Activated gamma-delta T cell treated with anti-CD3 and anti-CD28 coated beads, Interleukin-2, amount 50 U/mL, for 16 hours (primary cell): Measurements from ENCODE around the gene F2RL2.

ENCODE experiments used
- DNase-seq: peaks from one replicate; pipeline ENCODE4 v3.0.0-alpha.2; 2020; ENCODE audit warnings: low read depth

Gene F2RL2, protein sequence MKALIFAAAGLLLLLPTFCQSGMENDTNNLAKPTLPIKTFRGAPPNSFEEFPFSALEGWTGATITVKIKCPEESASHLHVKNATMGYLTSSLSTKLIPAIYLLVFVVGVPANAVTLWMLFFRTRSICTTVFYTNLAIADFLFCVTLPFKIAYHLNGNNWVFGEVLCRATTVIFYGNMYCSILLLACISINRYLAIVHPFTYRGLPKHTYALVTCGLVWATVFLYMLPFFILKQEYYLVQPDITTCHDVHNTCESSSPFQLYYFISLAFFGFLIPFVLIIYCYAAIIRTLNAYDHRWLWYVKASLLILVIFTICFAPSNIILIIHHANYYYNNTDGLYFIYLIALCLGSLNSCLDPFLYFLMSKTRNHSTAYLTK

DNA sequence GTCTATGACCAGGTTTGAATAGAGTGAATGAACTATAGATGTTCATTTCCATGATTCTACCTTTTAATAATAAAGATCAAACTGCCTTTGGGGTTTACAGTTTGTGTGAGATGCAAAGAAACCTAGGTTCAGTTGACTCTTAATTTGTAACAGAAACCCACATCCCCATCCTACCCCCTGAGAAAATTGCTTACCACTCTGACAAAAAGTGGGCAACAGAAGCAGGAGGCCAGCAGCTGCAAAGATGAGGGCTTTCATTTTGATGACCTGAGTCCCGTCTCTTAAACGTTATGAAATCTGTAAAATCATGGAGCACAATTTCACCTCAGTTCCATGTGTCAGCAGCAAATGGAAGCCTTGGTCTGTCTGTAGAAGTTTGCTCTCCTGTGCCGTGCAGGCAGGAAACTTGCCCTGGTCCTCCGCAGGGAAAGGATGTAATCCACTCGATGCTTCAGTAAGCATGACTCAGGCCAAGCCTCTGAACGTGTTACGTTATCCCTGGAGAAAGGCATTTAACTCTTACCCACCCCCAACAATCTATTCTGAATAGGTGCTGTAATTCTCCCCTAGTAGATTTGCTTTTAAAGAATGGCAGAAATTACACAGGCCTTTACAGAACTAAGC lies at the start of gene F2RL2:
F2RL2 (minus strand) TSS at position 431 of the 624 bp plus-strand sequence; CDS start at position 258, 173 bp downstream.
- DNase-seq: no peak

GRCh38 chr5:76672242-76672641 lies 49.0 kb upstream of the F2RL2 start:
- no peak for DNase-seq

DNA sequence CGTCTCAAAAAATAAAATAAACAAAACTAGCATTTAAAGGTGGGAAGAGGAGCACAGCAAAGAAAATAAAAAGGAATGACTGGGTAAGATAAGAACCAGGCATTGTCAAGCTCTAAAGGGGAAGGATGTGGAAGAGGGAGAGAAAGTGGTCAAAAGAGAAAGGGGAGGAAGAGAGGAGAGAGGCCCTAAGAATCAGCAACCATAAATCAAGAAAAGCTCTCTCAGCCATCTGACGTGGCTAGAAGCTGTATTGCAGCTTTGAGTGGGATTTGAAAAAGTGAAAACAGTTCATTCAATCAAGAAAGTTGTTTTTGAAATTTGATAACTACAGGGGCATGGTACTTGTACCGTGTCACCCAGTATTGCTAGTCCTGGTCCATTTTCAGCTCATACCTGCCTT lies 47.3 kb upstream of the F2RL2 start:
- no peak for DNase-seq

DNA sequence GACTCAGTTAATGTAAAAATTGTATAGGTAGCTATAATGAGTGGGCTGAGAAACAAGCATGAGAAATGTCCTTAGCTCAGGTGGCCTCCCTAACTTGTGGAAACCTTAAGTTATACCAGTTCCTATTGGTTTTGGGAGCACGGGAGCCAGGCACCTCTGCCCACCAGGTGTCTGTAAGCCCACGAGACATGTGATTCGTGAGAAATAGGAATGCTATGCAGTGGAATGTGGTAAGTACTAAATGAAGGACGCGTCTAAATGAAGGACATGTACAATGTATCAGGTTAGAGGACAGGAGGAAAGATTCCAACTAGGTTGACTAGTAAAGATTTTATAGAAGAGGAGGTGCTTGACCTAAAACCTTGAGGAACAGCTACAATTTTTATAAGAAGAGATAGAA lies 46.0 kb upstream of the F2RL2 start:
- DNase-seq: no peak

- no peak for DNase-seq
Measured at GRCh38 chr5:76667495-76667894, 44.3 kb upstream of the F2RL2 start.

DNA sequence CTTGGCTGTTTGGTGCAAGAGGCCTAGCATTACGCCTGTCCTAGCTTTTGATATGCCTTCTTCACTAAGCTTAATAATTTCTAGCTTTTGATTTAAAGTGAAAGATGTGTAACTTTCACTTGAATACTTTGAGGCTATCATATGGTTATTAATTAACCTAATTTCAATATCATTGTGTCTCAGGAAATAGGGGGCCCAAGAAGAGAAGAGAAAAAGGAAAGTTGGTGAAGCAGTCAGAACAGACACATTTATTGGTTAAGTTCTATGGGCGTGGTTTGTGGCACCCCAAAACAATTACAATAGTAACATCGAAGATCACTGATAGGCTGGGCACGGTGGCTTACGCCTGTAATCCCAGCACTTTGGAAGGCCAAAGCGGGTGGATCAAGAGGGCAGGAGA lies 40.9 kb upstream of the F2RL2 start:
- no peak for DNase-seq

- no peak for DNase-seq
Measured at GRCh38 chr5:76663573-76663972, 40.4 kb upstream of the F2RL2 start.

GRCh38 chr5:76662521-76662920 lies 39.3 kb upstream of the F2RL2 start:
- DNase-seq: no peak

- no peak for DNase-seq
Measured at GRCh38 chr5:76660360-76660759, 37.2 kb upstream of the F2RL2 start.

DNA sequence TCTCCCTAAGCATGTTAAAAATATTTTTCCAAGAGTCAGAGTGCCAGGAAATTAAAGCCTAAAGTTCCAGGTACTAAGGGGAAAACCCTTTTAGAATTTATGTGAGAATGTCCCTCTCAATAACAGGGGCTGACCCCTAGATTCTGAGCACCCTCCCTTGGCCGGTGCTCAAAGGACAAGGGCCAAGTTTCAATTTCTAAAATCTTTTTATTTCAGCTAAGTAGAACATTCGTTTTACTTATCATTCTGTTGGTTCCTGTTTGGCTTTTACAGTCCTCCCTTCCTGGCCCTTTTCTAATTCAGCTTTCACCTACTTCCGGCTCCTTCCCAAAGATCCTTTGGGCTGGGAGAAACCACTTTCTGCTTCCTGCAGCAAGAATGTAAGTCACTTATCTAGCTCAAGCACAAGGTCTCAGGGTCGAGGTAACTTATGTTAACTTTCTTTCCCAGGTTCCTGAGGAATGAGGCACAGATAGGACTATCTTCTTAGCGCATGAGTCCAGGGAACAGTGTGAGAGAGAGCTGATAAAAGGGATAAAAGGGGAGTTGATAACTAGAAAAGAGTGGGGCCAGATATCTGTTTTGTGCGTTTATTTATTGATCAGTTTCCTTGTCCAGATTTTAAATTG lies 34.6 kb upstream of the F2RL2 start:
- no peak for DNase-seq

GRCh38 chr5:76657091-76657490 lies 33.9 kb upstream of the F2RL2 start:
- DNase-seq: no peak

DNA sequence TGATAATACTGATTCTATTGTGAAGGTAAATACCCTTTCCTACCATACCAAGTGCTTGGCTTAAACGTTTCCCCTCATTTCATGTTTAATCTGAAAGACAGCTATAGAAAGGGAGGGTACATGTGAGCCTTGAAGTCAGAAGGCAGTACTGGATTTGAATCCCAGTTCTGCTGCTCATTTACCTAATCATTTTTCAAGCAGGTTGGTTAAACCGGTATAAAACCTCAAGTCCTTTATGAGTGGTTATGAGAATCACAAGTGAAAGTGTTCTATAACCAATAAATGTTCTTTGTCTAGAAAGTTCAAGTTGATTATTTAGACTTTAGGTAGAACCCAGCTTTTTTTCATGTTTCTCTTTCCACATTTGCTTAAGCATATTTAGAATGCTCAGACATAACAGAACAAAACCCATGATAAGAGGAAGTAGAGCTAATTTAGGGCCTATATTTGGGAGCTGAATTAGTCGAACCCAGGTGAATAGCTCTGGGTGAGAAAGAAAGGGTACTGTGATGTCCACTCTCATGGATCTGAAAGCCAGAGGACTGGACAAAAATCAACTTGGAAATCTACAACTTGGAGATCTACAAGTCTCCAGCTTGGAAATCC lies 29.7 kb upstream of the F2RL2 start:
- DNase-seq: no peak

- no peak for DNase-seq
Measured at GRCh38 chr5:76649140-76649539, 25.9 kb upstream of the F2RL2 start.

- no peak for DNase-seq
Measured at GRCh38 chr5:76643371-76643770, 20.2 kb upstream of the F2RL2 start.

DNA sequence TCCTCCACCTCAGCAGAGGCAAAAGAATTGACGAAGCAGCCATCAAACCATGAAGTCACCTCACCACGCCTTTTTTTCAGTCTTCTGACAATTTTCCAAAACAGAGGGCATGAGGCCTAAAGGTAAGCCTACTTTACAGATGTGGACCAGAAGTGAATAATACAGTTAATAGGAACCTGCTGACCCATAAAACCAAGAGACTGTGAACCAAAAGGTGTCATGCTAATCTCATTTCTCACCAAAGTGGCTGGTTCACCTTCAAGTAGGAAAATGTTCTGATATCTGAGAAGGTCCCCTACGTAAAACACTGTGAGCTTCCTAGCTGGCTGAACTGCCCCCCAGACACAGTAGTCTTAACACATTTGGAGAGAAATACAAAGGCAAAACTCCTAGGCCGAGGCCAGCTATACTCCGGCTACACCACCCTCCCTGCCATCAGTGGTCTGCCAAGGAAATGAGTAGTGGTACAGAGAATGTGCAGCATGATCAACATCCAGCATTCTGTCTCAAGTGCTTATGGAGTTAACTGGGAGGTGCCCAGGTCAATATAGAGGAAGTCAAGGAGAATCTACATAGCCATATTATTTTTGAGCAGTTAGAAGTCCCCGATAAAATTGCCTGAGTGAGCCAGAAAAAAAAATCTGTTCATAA lies 19.3 kb upstream of the F2RL2 start:
- no peak for DNase-seq

DNA sequence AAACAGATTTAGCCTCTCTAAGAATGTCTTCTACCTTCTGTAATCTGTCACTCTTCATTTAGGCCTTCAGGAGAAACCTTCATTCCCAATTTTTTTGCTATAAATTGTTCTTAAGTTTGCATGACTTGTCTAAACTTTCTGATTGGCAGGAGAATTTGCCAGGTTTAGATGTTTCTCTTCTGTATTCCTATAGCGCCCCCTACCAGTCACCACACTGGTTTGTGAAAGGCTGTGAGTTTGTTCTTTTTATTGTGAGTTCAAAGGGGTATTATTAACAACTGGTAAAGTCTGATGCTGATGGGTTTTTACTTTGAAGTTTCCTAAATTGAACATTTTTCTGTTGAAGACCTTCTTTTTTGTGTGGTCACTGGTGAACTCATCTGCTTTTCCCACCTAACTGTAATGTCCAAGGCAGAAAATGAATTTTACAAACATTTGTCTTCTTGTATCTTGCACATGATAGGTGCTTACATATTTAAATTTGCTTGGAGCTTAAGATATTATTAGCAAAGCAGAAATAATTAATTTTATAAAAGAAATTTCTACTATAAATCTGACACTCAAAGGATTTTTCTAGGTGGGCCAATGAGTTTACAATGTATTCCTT lies 18.4 kb upstream of the F2RL2 start:
- peak; percentile 46 for DNase-seq

GRCh38 chr5:76638479-76638878 lies 15.3 kb upstream of the F2RL2 start:
- DNase-seq: no peak

DNA sequence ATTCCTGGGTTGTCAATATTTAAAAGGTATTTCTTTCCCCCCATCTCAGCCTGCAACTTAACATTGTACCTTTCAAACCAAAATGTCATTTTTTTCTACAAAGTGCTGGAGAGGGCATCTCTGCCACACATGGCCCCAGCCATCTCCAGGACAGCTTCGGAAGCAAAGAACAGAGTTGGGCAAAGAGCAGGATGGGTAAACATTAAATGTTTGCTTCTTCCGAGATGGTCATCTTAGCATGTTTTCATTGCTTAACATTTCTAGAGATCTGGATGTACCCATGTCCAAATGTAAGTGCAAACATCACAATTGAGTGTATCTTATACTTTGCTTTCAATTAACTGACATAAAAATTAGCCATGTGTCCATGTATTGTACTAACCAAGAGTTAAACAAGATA lies 14.3 kb upstream of the F2RL2 start:
- no peak for DNase-seq

DNA sequence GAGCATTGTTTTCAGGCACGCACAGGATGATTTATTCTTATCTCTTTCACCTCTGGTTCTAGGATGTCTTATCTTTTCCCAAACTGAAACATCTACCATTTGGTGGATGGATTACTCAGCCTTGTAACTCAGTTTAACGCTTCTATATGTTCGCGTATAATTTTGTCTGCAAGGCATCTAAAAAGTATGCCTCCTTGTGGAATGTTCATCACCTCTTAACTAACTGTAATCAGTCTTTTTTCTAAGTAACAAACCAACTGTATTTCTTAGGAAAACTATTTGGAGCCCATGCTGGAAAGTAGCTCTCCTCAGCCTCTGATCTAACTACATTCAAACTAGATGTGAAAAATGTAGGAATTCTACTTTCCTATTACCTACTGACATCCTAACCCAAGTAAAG lies 11.5 kb upstream of the F2RL2 start:
- no peak for DNase-seq

GRCh38 chr5:76626738-76627137 lies 3.5 kb upstream of the F2RL2 start:
- no peak for DNase-seq

DNA sequence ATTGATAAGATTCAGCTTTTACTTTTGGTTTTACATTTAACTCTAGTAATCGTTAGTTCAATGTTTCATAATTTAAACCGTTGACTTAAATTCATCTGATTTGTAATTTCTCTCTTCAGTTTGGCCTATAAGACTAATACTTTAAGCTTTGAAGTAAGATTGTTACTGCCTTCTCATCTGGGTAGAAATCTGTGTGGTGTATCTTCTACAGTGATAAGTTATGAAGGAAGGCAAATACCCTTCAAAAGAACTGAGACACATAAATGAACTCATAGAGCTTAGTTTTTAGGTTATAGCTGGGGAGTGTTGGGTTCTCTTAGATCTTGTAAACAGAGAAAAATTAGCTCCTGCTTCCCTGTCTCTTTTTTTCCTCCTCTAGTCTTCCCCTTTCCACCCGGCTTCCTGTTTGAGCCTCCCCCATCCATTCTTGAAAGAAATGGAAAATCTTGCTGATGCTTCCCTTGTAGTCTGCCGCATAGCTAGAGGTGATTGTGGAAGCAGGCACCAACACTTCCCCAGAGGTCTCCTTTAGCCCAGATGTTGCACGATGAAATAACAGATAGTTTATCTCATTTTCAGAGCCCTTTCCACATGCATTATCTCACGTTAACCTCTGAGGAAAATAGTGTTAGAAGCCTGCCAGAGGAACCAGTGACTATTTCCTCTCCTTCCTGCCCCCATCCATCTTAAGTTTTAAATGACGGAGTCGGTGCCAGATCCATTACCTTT lies 2.0 kb upstream of the F2RL2 start:
- no peak for DNase-seq
